Activated naive CD4-positive, alpha-beta T cell (primary cell): ENCODE measurements around the gene NABP1.

ENCODE experiments used
- DNase-seq, 4 experiments: peaks; one replicate each; lab custom pipeline; 2025; lab: John Stamatoyannopoulos, UW

The NABP1 gene

GRCh38 chr2:191710411-191710900 is 32.5 kb downstream of the NABP1 start:
- no peak for DNase-seq

- no peak for DNase-seq
Observed at GRCh38 chr2:191711621-191712020, 33.7 kb downstream of the NABP1 start.

- DNase-seq, result no peak
Observed at GRCh38 chr2:191713837-191714236, 35.9 kb downstream of the NABP1 start.

GRCh38 chr2:191714925-191715324 is 37.0 kb downstream of the NABP1 start:
- no peak for DNase-seq

GRCh38 chr2:191715471-191715870 is 37.5 kb downstream of the NABP1 start:
- DNase-seq, result no peak

- no peak for DNase-seq
Observed at GRCh38 chr2:191719261-191719660, 41.3 kb downstream of the NABP1 start.

GRCh38 chr2:191719938-191720337 is 42.0 kb downstream of the NABP1 start:
- no peak for DNase-seq

GRCh38 chr2:191721331-191721730 is 43.4 kb downstream of the NABP1 start:
- DNase-seq, result no peak

GRCh38 chr2:191724015-191724414 is 46.1 kb downstream of the NABP1 start:
- no peak for DNase-seq

GRCh38 chr2:191728750-191729624 is 51.1 kb downstream of the NABP1 start:
- DNase-seq, result no peak

GRCh38 chr2:191730263-191730662 is 52.3 kb downstream of the NABP1 start:
- DNase-seq, result no peak
